Stimulated activated naive B cell treated with anti-CD40 and anti-IgM and Interleukin-4, amounts not matched to agents 10 μg/mL and 1 μg/mL and 100 μg/mL, for 72 hours (primary cell): ENCODE measurements around the gene COG3.

Experiments
- ATAC-seq, 2 donors: fragments of 150-1000 bp; cut with Tn5 transposase; replicated peaks; 2 replicates each; pipeline ENCODE4 v1.10.0; 2021; ENCODE audit warnings: moderate library complexity in 1 of 2
- DNase-seq: peaks from one replicate; pipeline ENCODE4 v3.0.0; 2021
- H3K27ac Mint-ChIP-seq: one replicate; pipeline ENCODE4 v1.8.0; 2022; ENCODE audit warnings: mild to moderate bottlenecking, mixed read lengths
- H3K27me3 Mint-ChIP-seq, 2 donors: one replicate each; pipeline ENCODE4 v1.8.0; 2022; ENCODE audit warnings: mixed read lengths in 2 of 2
- H3K36me3 Mint-ChIP-seq, 2 donors: one replicate each; pipeline ENCODE4 v1.8.0; 2022; ENCODE audit warnings: mixed read lengths in 2 of 2, mild to moderate bottlenecking in 1 of 2
- H3K4me1 Mint-ChIP-seq, 2 donors: one replicate each; pipeline ENCODE4 v1.8.0; 2022; ENCODE audit warnings: mixed read lengths in 2 of 2, mild to moderate bottlenecking in 1 of 2
- H3K4me3 Mint-ChIP-seq, 2 donors: one replicate each; pipeline ENCODE4 v1.8.0; 2022; ENCODE audit warnings: mild to moderate bottlenecking in 2 of 2, mixed read lengths in 2 of 2, moderate library complexity in 1 of 2
- H3K9me3 Mint-ChIP-seq, 2 donors: one replicate each; pipeline ENCODE4 v1.8.0; 2022; ENCODE audit warnings: mixed read lengths in 2 of 2, mild to moderate bottlenecking in 1 of 2

COG3 gene

DNA sequence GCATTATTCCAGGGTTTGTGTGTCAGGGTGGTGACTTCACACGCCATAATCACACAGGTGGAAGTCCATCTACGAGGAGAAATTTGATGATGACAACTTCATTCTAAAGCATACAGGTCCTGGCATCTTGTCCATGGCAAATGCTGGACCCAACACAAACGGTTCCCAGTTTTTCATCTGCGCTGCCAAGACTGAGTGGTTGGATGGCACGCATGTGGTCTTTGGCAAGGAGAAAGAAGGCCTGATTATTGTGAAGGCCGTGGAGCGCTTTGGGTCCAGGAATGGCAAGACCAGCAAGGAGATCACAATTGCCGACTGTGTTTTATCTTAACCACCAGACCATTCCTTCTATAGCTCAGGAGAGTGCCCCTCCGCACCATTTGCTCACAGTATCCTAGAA lies 28.4 kb upstream of the COG3 start:
- no peak for DNase-seq
- no peaks in the 10 kb centered on the region for H3K9me3 Mint-ChIP-seq
- H3K36me3 Mint-ChIP-seq: no peaks in the 10 kb centered on the region
- no peak overlapping the region for H3K4me3 Mint-ChIP-seq
- no peak overlapping the region for H3K27ac Mint-ChIP-seq
- ATAC-seq: no peak
- peaks cover 0 to 5% of the 10 kb centered on the region in 2 donors for H3K4me1 Mint-ChIP-seq
- H3K27me3 Mint-ChIP-seq: no peaks in the 10 kb centered on the region

- Mint-ChIP-seq H3K36me3 (no peaks in the 10 kb centered on the region), H3K27me3 (no peaks in the 10 kb centered on the region), H3K4me3 (no peak overlapping the region), H3K27ac (no peak overlapping the region), H3K4me1 (peaks cover 5 to 11% of the 10 kb centered on the region in 2 donors), H3K9me3 (no peaks in the 10 kb centered on the region)
- DNase-seq (no peak), ATAC-seq (no peak)
Measured at GRCh38 chr13:45436953-45437352, 27.8 kb upstream of the COG3 start.

DNA sequence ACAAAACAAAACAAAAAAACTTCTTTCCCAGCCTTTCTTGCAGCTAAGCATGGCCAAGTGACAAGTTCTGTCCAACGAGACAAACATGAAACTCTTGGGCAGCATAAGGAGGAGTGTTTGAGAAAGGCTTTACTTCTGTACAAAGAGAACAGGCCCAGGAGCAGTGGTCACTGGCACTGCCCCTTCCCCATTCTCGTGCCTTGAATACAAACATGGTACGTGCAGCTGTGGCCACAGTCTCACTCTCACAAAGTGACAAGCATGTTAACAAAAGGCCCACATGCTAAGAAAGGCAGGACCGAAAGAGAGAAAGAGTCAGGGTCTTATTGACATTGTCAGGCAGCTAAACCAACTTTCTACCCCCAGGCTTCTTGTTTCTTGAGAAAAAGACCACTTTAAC lies 26.8 kb upstream of the COG3 start:
- no peak overlapping the region for H3K27ac Mint-ChIP-seq

GRCh38 chr13:45439008-45439407 lies 25.7 kb upstream of the COG3 start:
- H3K27ac Mint-ChIP-seq: no peak overlapping the region
- H3K4me3 Mint-ChIP-seq: no peak overlapping the region
- DNase-seq (no peak), ATAC-seq (peak in 1 of 2 donors; percentile 38)
- H3K27me3 Mint-ChIP-seq: peaks cover 4 to 5% of the 10 kb centered on the region in 2 donors
- H3K4me1 Mint-ChIP-seq: peaks cover 6 to 15% of the 10 kb centered on the region in 2 donors
- no peaks in the 10 kb centered on the region for H3K36me3 Mint-ChIP-seq
- H3K9me3 Mint-ChIP-seq: no peaks in the 10 kb centered on the region

More for the DNA sequence above, 26.8 kb upstream of the COG3 start:
- H3K27me3 Mint-ChIP-seq: peaks cover under 1 to 1% of the 10 kb centered on the region in 2 donors
- no peak overlapping the region for H3K4me3 Mint-ChIP-seq
- peaks cover 6 to 15% of the 10 kb centered on the region in 2 donors for H3K4me1 Mint-ChIP-seq
- DNase-seq (no peak), ATAC-seq (no peak)
- H3K9me3 Mint-ChIP-seq: no peaks in the 10 kb centered on the region
- H3K36me3 Mint-ChIP-seq: no peaks in the 10 kb centered on the region

DNA sequence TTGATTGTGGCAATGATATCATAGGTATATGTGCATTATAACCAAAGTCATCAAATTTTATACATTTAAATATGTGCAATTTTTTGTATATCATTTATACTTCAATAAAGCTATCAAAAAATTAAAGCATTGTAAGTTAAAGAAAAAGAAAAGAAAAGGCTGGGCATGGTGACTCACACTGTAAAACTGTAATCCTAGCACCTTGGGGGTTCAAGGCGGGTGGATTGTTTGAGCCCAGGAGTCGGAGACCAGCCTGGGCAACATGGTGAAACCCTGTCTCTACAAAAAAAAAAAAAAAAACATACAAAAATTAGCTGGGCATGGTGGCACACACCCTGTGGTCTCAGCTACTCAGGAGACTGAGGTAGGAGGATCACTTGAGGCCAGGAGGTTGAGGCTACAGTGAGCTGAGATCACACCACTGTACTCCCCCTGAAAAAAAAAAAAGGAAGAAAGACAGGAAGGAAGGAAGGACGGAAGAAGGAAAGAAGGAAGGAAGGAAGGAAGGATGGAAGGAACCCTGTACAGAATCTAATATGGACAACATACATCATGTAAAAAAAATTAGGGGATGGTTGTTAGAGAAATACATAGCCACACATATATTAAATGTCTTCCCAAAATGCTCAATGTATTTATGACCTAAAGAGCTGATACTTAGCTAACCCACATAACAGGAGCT lies 24.8 kb upstream of the COG3 start:
- Mint-ChIP-seq H3K9me3 (no peaks in the 10 kb centered on the region), H3K4me1 (peaks cover 6 to 15% of the 10 kb centered on the region in 2 donors), H3K4me3 (no peak overlapping the region), H3K27me3 (peaks cover 4 to 5% of the 10 kb centered on the region in 2 donors), H3K36me3 (no peaks in the 10 kb centered on the region), H3K27ac (no peak overlapping the region)
- no peak for ATAC-seq
- DNase-seq: no peak

DNA sequence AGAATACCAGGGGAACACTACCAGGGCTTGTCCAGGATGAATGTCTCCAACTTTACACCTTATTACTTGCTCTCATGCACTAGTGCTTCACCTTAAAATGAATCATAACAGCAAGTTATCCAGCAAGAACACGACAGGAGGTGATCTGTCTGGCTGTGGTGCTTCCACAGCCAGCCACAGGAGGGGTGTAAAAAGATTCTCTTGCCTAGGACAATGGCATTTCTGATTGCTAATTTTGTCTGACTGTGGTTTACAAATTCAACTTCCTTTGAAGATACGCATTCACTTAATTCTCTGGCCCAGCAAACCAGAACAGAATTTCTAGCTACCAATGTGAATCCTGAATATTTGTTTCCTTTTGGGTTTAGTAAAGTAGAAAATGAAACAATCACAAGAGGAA lies 23.1 kb upstream of the COG3 start:
- H3K27me3 Mint-ChIP-seq: peaks cover 5 to 9% of the 10 kb centered on the region in 2 donors
- H3K9me3 Mint-ChIP-seq: no peaks in the 10 kb centered on the region
- peak overlapping the region; percentile 48 for H3K27ac Mint-ChIP-seq
- DNase-seq: no peak
- H3K4me1 Mint-ChIP-seq: peaks cover 6 to 15% of the 10 kb centered on the region in 2 donors
- ATAC-seq: peak; percentile 89 to 92
- H3K4me3 Mint-ChIP-seq: peak overlapping the region in 1 of 2 donors; percentile 18
- no peaks in the 10 kb centered on the region for H3K36me3 Mint-ChIP-seq

DNA sequence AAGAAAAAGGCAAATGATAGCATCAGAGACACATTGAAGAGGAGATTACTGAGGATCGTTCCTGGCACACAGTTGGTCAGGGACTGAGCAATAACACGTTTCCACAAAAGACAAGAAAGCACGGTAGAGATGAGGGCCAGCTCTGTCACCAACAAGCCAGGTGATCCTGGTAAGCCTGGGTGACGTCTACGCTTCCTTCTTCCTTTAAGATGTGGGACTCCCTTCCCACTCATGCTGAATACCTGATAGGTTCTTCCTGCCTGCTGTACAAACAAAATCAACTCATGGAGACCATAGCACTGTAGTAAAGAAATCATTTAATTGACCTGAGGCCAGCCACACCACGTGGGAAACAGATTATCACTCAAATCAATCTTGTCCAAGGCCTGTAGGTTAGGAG lies 19.7 kb upstream of the COG3 start:
- H3K36me3 Mint-ChIP-seq: no peaks in the 10 kb centered on the region
- no peak overlapping the region for H3K4me3 Mint-ChIP-seq
- DNase-seq (no peak), ATAC-seq (no peak)
- H3K4me1 Mint-ChIP-seq: peaks cover 6 to 15% of the 10 kb centered on the region in 2 donors
- no peaks in the 10 kb centered on the region for H3K9me3 Mint-ChIP-seq
- peaks cover 9 to 20% of the 10 kb centered on the region in 2 donors for H3K27me3 Mint-ChIP-seq
- no peak overlapping the region for H3K27ac Mint-ChIP-seq

DNA sequence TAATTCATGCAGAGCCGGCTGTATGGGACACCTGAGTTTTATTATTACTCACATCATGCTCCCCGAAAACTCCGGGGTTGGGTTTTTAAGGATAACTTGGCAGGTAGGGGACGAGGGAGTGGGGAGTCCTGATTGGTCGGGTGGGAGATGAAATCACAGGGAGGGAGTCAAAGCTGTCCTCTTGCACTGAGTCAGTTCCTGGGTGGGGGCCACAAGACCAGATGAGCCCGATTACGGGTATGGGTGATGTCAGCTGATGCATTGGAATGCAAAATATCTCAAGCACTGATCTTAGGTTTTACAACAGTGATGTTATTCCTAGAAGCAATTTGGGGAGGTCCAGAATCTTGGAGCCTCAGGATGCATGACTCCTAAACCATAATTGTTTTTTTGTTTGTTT lies 18.6 kb upstream of the COG3 start:
- Mint-ChIP-seq H3K36me3 (no peaks in the 10 kb centered on the region), H3K9me3 (no peaks in the 10 kb centered on the region), H3K4me1 (peaks cover 6 to 12% of the 10 kb centered on the region in 2 donors), H3K4me3 (no peak overlapping the region), H3K27me3 (peaks cover 9 to 20% of the 10 kb centered on the region in 2 donors), H3K27ac (no peak overlapping the region)
- ATAC-seq (no peak), DNase-seq (no peak)

DNA sequence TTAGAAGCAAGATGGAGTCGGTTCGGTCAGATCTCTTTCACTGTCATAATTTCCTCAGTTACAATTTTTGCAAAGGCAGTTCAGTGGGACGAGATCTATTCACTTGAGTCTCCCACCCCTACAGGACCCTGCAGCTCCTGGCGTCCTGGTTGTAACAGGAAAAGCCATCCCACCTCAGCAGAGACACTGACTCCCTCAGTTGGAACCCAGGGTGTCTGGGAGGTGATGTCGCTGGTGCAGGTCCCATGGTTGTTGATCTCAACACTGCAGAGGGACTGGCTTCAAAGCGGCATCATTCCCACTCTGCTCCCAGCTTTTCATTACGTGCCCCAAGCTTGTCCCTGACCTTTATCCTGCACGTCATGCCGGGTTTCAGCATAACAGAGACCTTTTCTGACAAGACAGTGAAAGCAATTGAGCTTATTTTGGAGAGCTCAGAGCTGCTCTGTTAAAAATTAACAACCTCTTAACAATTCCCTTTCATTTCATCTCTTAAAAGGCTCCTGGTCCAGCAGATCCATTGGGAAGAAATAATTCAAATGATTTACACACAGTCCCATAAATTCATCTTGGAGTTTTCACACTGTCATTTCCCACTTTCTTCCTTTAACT lies 17.6 kb upstream of the COG3 start:
- DNase-seq (no peak), ATAC-seq (no peak)
- Mint-ChIP-seq H3K27ac (no peak overlapping the region), H3K4me1 (peaks cover 0 to 2% of the 10 kb centered on the region in 2 donors), H3K27me3 (peaks cover 9 to 20% of the 10 kb centered on the region in 2 donors), H3K9me3 (no peaks in the 10 kb centered on the region), H3K4me3 (no peak overlapping the region), H3K36me3 (no peaks in the 10 kb centered on the region)

- ATAC-seq (no peak), DNase-seq (no peak)
- no peaks in the 10 kb centered on the region for H3K36me3 Mint-ChIP-seq
- no peaks in the 10 kb centered on the region for H3K4me1 Mint-ChIP-seq
- H3K27ac Mint-ChIP-seq: no peak overlapping the region
- peaks cover 9 to 15% of the 10 kb centered on the region in 2 donors for H3K27me3 Mint-ChIP-seq
- H3K9me3 Mint-ChIP-seq: no peaks in the 10 kb centered on the region
- H3K4me3 Mint-ChIP-seq: no peak overlapping the region
Measured at GRCh38 chr13:45448965-45449559, 15.7 kb upstream of the COG3 start.

DNA sequence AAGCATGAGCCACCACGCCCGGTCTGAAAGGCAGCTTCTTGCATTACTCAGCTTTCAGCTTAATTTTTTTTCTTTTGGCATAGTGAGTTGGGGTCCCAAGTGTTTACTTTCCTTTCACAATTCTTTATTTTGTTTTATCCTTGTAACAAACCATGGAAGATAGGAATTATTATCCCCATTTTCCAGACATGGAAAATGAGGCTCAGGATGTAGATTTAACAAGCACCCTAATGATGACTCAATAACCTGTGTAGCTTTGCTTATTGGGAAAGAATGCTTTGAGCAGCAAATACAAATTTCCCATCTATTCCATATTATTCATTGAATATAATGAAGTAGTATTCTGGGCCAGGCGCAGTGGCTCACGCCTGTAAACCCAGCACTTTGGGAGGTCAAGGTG lies 13.5 kb upstream of the COG3 start:
- H3K36me3 Mint-ChIP-seq: no peaks in the 10 kb centered on the region
- H3K4me3 Mint-ChIP-seq: no peak overlapping the region
- no peak overlapping the region for H3K27ac Mint-ChIP-seq
- no peak for DNase-seq
- peaks cover 5 to 15% of the 10 kb centered on the region in 2 donors for H3K27me3 Mint-ChIP-seq
- ATAC-seq: no peak
- no peaks in the 10 kb centered on the region for H3K4me1 Mint-ChIP-seq
- peaks cover 0 to 1% of the 10 kb centered on the region in 2 donors for H3K9me3 Mint-ChIP-seq

GRCh38 chr13:45454204-45454603 lies 10.5 kb upstream of the COG3 start:
- Mint-ChIP-seq H3K27me3 (peaks cover under 1 to 10% of the 10 kb centered on the region in 2 donors), H3K27ac (no peak overlapping the region), H3K4me1 (no peaks in the 10 kb centered on the region), H3K36me3 (peaks cover 4 to 12% of the 10 kb centered on the region in 2 donors), H3K9me3 (peaks cover 10 to 12% of the 10 kb centered on the region in 2 donors), H3K4me3 (no peak overlapping the region)
- no peak for DNase-seq
- no peak for ATAC-seq

GRCh38 chr13:45456196-45456972 lies 8.4 kb upstream of the COG3 start:
- no peaks in the 10 kb centered on the region for H3K4me1 Mint-ChIP-seq
- no peak overlapping the region for H3K4me3 Mint-ChIP-seq
- ATAC-seq (no peak), DNase-seq (no peak)
- no peak overlapping the region for H3K27ac Mint-ChIP-seq
- H3K36me3 Mint-ChIP-seq: peaks cover 4 to 15% of the 10 kb centered on the region in 2 donors
- peaks cover 0 to 12% of the 10 kb centered on the region in 2 donors for H3K27me3 Mint-ChIP-seq
- peaks cover 10 to 15% of the 10 kb centered on the region in 2 donors for H3K9me3 Mint-ChIP-seq

DNA sequence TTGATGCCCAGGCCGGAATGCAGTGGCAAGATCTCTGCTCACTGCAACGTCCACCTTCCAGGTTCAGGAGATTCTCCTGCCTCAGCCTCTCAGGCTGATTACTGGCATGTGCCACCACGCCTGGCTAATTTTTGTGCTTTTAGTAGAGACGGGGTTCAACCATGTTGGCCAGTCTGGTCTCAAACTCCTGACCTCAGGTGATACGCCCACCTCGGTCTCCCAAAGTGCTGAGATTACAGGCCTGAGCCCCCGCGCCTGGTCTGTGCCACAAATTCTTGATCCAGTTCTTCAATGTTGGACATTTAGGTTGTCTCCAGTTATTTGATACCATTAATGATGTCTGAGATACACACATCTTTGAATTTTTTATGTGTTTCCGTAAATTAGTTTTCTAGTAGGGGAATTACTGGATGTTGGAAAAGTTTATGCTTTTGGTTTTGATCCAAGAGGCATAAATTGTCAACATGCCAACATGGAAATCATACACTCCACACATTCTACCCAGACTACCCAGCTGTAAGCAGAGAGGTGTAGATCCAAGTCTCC lies 525 bp upstream of the COG3 start:
- ATAC-seq (no peak), DNase-seq (no peak)
- peak overlapping the region; percentile 95 for H3K27ac Mint-ChIP-seq
- peaks cover 22 to 40% of the 10 kb centered on the region in 2 donors for H3K4me1 Mint-ChIP-seq
- peaks cover 0 to 3% of the 10 kb centered on the region in 2 donors for H3K9me3 Mint-ChIP-seq
- peaks cover 0 to 15% of the 10 kb centered on the region in 2 donors for H3K36me3 Mint-ChIP-seq
- H3K4me3 Mint-ChIP-seq: peak overlapping the region; percentile 92 to 97
- H3K27me3 Mint-ChIP-seq: peaks cover 0 to 2% of the 10 kb centered on the region in 2 donors
